PC-3 (cell line): ENCODE data around the gene PDE6C. TPM values are rescaled to one million over a fixed set of nuclear protein-coding genes. Genes with fewer than 3 reads are reported as not detected.

ENCODE experiments used
- ATAC-seq: fragments of 200-7000 bp; cut with Tn5 transposase; 2 replicates; pipeline ENCODE4 v1.9.1; 2020; ENCODE audit warnings: mild to moderate bottlenecking, moderate library complexity
- BruUV-seq: library from RNA; stranded (reverse); fragments of 400-500 nt; replicated peaks from 2 replicates; lab custom pipeline; 2021; lab: Mats Ljungman, UMichigan
- CTCF ChIA-PET: fragments of 300-600 bp; sonication (Branson Sonifier 250); formaldehyde crosslinking; loops from one replicate; lab custom pipeline; 2022; ENCODE audit warnings: antibody characterized with exemption; lab: Charles Lee
- POLR2A ChIA-PET: fragments of 300-600 bp; sonication (Branson Sonifier 250); formaldehyde crosslinking; loops from one replicate; lab custom pipeline; 2022; ENCODE audit warnings: antibody characterized with exemption; ENCODE audit not compliant: unreplicated experiment; lab: Charles Lee
- DNase-seq: peaks from one replicate; pipeline ENCODE4 v3.0.0-alpha.2; 2015
- H2AFZ ChIP-seq: fragments of 300-600 bp; sonication (generic); 2 replicates; pipeline ENCODE4 v1.6.0; 2016; ENCODE audit warnings: antibody characterized with exemption, low read length
- H3F3A ChIP-seq: fragments of 300-600 bp; sonication (generic); one replicate; pipeline ENCODE4 v1.6.0; 2017; ENCODE audit warnings: antibody characterized with exemption, low read length, control low read depth, mild to moderate bottlenecking; ENCODE audit not compliant: unreplicated experiment
- H3K27ac ChIP-seq: fragments of 300-600 bp; sonication (generic); 2 replicates; pipeline ENCODE4 v1.5.1; 2016; ENCODE audit warnings: mild to moderate bottlenecking, low read length
- H3K27me3 ChIP-seq: fragments of 300-600 bp; sonication (generic); 2 replicates; pipeline ENCODE4 v1.6.1; 2016; ENCODE audit warnings: low read length, mixed read lengths
- H3K36me3 ChIP-seq: fragments of 300-600 bp; sonication (generic); 2 replicates; pipeline ENCODE4 v1.6.1; 2016; ENCODE audit warnings: low read depth, mixed run types, low read length, mixed read lengths
- H3K4me1 ChIP-seq: fragments of 300-600 bp; sonication (generic); 2 replicates; pipeline ENCODE4 v1.5.1; 2016; ENCODE audit warnings: low read length; ENCODE audit not compliant: insufficient read depth
- H3K4me2 ChIP-seq: fragments of 300-600 bp; sonication (generic); 2 replicates; pipeline ENCODE4 v1.6.0; 2016; ENCODE audit warnings: low read length
- H3K4me3 ChIP-seq: fragments of 300-600 bp; sonication (generic); 2 replicates; pipeline ENCODE4 v1.5.1; 2016; ENCODE audit warnings: mild to moderate bottlenecking, low read length, mixed read lengths
- H3K79me2 ChIP-seq: fragments of 300-600 bp; sonication (generic); 2 replicates; pipeline ENCODE4 v1.6.1; 2017; ENCODE audit warnings: low read length, mixed read lengths
- H3K9ac ChIP-seq: fragments of 300-600 bp; sonication (generic); 2 replicates; pipeline ENCODE4 v1.6.0; 2016; ENCODE audit warnings: mild to moderate bottlenecking, low read length
- H3K9me2 ChIP-seq: fragments of 300-600 bp; sonication (generic); replicated peaks from 2 replicates; pipeline ENCODE4 v1.6.1; 2016; ENCODE audit warnings: mixed run types, low read length, mixed read lengths
- H3K9me3 ChIP-seq: fragments of 300-600 bp; sonication (generic); 2 replicates; pipeline ENCODE4 v1.6.1; 2016; ENCODE audit warnings: low read length, mixed read lengths
- H4K20me1 ChIP-seq: fragments of 300-600 bp; sonication (generic); 2 replicates; pipeline ENCODE4 v1.6.1; 2016; ENCODE audit warnings: low read length, mixed read lengths
- EZH2 ChIP-seq: fragments of 300-600 bp; sonication (generic); IDR thresholded peaks from one replicate; pipeline ENCODE4 v1.6.1; 2017; ENCODE audit warnings: antibody characterized with exemption, mild to moderate bottlenecking, low read length; ENCODE audit not compliant: unreplicated experiment
- EZH2phosphoT487 ChIP-seq: fragments of 300-600 bp; sonication (generic); IDR thresholded peaks from 2 replicates; pipeline ENCODE4 v1.6.1; 2018; ENCODE audit warnings: mild to moderate bottlenecking, antibody characterized with exemption, low read length, borderline replicate concordance
- intact Hi-C: fragments of 100-400 bp; cut with micrococcal nuclease; formaldehyde crosslinking; loops from 2 replicates; pipeline ENCODE4 v1.9.0; 2023
- total RNA-seq: library from RNA; depleted of rRNA; stranded (reverse); fragments of >200 nt; gene quantifications from 2 replicates; pipeline ENCODE4 v1.2.3, GENCODE V29; 2014
- TF ChIP-seq, protein P1 (sequence below): fragments of 300-600 bp; sonication (generic); conservative IDR thresholded peaks from 2 replicates; pipeline ENCODE4 v1.5.1; 2017; ENCODE audit warnings: antibody characterized with exemption, low read depth, mild to moderate bottlenecking, low read length

The PDE6C gene
- total RNA-seq, 1 experiment from 2014 or later, result not detected

DNA sequence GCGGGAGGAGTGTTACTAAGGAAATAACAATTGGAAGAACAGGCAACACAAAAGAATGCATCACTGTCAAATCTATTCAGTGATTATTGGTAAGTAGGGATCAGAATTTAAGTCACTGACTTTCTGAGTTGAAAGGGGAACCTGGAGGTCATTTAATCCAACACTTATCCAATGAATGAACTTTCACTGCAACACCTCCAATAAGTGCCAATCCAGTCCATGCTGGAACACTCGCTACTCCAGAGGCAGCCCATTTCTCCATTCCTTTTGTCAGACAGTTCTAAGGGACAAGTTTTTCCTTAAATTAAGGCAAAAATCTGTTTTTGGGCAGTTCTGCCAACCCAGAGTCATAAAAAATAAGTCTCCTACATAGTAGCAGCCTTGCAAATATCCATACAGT is 60.6 kb downstream of the PDE6C start:
- Histone ChIP-seq H3K36me3 (0 out of 2 replicates have a peak, but pooled peaks cover 8% of the 10 kb centered on the region), H3K27ac (no peak overlapping the region), H3K4me1 (no peaks in the 10 kb centered on the region), H3F3A (no peaks in the 10 kb centered on the region), H3K79me2 (no peaks in the 10 kb centered on the region), H3K9me3 (no peaks in the 10 kb centered on the region), H3K4me3 (no peak overlapping the region), H3K27me3 (no peaks in the 10 kb centered on the region), H3K9ac (no peak overlapping the region), H3K9me2 (no peaks in the 10 kb centered on the region), H2AFZ (no peak overlapping the region), H4K20me1 (no peaks in the 10 kb centered on the region), H3K4me2 (no peak overlapping the region)
- TF ChIP-seq EZH2, result no peak
- TF ChIP-seq, protein P1, sequence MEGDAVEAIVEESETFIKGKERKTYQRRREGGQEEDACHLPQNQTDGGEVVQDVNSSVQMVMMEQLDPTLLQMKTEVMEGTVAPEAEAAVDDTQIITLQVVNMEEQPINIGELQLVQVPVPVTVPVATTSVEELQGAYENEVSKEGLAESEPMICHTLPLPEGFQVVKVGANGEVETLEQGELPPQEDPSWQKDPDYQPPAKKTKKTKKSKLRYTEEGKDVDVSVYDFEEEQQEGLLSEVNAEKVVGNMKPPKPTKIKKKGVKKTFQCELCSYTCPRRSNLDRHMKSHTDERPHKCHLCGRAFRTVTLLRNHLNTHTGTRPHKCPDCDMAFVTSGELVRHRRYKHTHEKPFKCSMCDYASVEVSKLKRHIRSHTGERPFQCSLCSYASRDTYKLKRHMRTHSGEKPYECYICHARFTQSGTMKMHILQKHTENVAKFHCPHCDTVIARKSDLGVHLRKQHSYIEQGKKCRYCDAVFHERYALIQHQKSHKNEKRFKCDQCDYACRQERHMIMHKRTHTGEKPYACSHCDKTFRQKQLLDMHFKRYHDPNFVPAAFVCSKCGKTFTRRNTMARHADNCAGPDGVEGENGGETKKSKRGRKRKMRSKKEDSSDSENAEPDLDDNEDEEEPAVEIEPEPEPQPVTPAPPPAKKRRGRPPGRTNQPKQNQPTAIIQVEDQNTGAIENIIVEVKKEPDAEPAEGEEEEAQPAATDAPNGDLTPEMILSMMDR, result no peak
- DNase-seq, result no peak
- intact Hi-C loops, result no loop called here
- no peak for ATAC-seq
- CTCF ChIA-PET, result no interaction called here
- POLR2A ChIA-PET, result no interaction called here
- BruUV-seq, result no TSS peak

DNA sequence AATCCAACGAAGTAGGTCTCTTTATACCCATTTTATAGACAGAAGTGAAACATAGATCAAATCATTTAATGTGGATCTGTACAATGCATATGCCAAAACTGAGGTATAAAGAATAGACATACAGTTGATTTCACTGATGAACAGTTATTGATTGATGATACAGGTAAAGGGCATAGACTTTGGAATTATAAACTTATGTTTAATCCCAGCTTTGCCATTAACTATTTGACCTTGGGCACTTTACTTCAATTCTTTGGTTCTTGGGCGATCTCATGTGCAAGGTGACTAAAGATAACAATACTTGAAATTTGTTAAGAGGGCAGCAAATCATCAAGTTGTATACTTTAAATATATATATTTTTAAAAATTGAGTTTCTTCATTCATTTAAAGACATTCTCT is 61.5 kb downstream of the PDE6C start:
- Histone ChIP-seq H2AFZ (no peak overlapping the region), H3K9me2 (no peaks in the 10 kb centered on the region), H3K4me2 (no peak overlapping the region), H3K27me3 (no peaks in the 10 kb centered on the region), H3K4me1 (no peaks in the 10 kb centered on the region), H3K9me3 (no peaks in the 10 kb centered on the region), H3K4me3 (no peak overlapping the region), H3K27ac (no peak overlapping the region), H3K9ac (no peak overlapping the region), H3K79me2 (no peaks in the 10 kb centered on the region), H4K20me1 (no peaks in the 10 kb centered on the region), H3F3A (no peaks in the 10 kb centered on the region), H3K36me3 (0 out of 2 replicates have a peak, but pooled peaks cover 6% of the 10 kb centered on the region)
- POLR2A ChIA-PET, result interaction anchor here (0.7 kb wide), 1 partner anchor 9 kb away, joined by 4 read pairs; no protein-coding TSS in a partner anchor
- TF ChIP-seq, protein P1, result no peak
- TF ChIP-seq EZH2 (no peak), EZH2phosphoT487 (no peak)
- ATAC-seq, result no peak
- no TSS peak for BruUV-seq
- CTCF ChIA-PET, result no interaction called here
- no peak for DNase-seq
- intact Hi-C loops, result no loop called here

DNA sequence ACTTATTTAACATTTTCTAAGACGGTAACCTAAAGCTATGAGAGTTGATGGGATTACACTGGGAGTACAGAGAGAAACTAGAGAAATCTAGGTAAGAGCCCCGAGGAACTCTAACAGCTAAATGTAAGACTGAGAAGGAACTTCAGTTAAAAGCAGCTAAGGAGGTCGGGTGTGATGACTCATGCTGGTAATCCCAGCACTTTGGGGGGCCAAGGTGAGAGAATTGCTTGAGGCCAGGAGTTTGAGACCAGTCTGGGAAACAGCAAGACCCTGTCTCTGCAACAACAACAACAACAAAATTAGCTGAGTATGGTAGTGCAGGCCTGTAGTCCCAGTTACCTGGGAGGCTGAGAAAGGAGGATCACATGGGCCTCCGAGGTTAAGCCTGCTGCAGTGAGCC is 66.0 kb downstream of the PDE6C start:
- Histone ChIP-seq H3F3A (no peaks in the 10 kb centered on the region), H4K20me1 (no peaks in the 10 kb centered on the region), H2AFZ (no peak overlapping the region), H3K9me2 (no peaks in the 10 kb centered on the region), H3K4me3 (no peak overlapping the region), H3K27ac (no peak overlapping the region), H3K36me3 (0 out of 2 replicates have a peak, but pooled peaks cover 3% of the 10 kb centered on the region), H3K79me2 (no peaks in the 10 kb centered on the region), H3K27me3 (no peaks in the 10 kb centered on the region), H3K9ac (no peak overlapping the region), H3K4me2 (no peak overlapping the region), H3K9me3 (no peaks in the 10 kb centered on the region), H3K4me1 (no peaks in the 10 kb centered on the region)
- ChIA-PET CTCF (interaction anchor here (1.4 kb wide), 1 partner anchor 124 kb away, joined by 4 read pairs; no protein-coding TSS in a partner anchor), POLR2A (no interaction called here)
- TF ChIP-seq, protein P1, result no peak
- TF ChIP-seq EZH2, result no peak
- TF ChIP-seq EZH2phosphoT487, result no peak
- no peak for DNase-seq
- BruUV-seq, result no TSS peak
- intact Hi-C loops, result no loop called here
- ATAC-seq, result no peak
